ENCODE measurements around the gene UBA1.

The UBA1 gene

GRCh38 chrX:47206316-47206715 lies 12.7 kb downstream of the UBA1 start:
- Histone ChIP-seq H3K4me3 (ENCODE audit: low read depth in 1 of 2, low read length in 2 of 2) (no peak overlapping the region), H3K27me3 (ENCODE audit: low read depth, low read length) (no peaks in the 10 kb centered on the region), H3K36me3 (ENCODE audit: control insufficient read depth in 1 of 2, insufficient read depth in 2 of 2, low read length in 2 of 2) (peaks cover 62 to 77% of the 10 kb centered on the region in 2 donors), H3K9me3 (ENCODE audit: control insufficient read depth in 1 of 2, low read length in 2 of 2) (no peaks in the 10 kb centered on the region), H3K4me1 (ENCODE audit: control insufficient read depth in 1 of 2, insufficient read depth in 2 of 2, low read length in 2 of 2) (no peaks in the 10 kb centered on the region), H3K27ac (ENCODE audit: low read length) (no peak overlapping the region)

- H3K4me1 ChIP-seq (ENCODE audit: control insufficient read depth in 1 of 2, insufficient read depth in 2 of 2, low read length in 2 of 2), result no peaks in the 10 kb centered on the region
- H3K4me3 ChIP-seq (ENCODE audit: low read depth in 1 of 2, low read length in 2 of 2), result no peak overlapping the region
- no peaks in the 10 kb centered on the region for H3K9me3 ChIP-seq (ENCODE audit: control insufficient read depth in 1 of 2, low read length in 2 of 2)
- H3K27me3 ChIP-seq (ENCODE audit: low read depth, low read length), result no peaks in the 10 kb centered on the region
- peaks cover 62 to 78% of the 10 kb centered on the region in 2 donors for H3K36me3 ChIP-seq (ENCODE audit: control insufficient read depth in 1 of 2, insufficient read depth in 2 of 2, low read length in 2 of 2)
- no peak overlapping the region for H3K27ac ChIP-seq (ENCODE audit: low read length)
These were observed 14.5 kb downstream of the UBA1 start for GRCh38 chrX:47208108-47208507.

GRCh38 chrX:47209508-47210238 lies 16.0 kb downstream of the UBA1 start:
- Histone ChIP-seq H3K27ac (ENCODE audit: low read length) (no peak overlapping the region), H3K4me3 (ENCODE audit: low read depth in 1 of 2, low read length in 2 of 2) (no peak overlapping the region), H3K36me3 (ENCODE audit: control insufficient read depth in 1 of 2, insufficient read depth in 2 of 2, low read length in 2 of 2) (peaks cover 67 to 80% of the 10 kb centered on the region in 2 donors), H3K27me3 (ENCODE audit: low read depth, low read length) (no peaks in the 10 kb centered on the region), H3K9me3 (ENCODE audit: control insufficient read depth in 1 of 2, low read length in 2 of 2) (no peaks in the 10 kb centered on the region), H3K4me1 (ENCODE audit: control insufficient read depth in 1 of 2, insufficient read depth in 2 of 2, low read length in 2 of 2) (no peaks in the 10 kb centered on the region)

- no peaks in the 10 kb centered on the region for H3K9me3 ChIP-seq (ENCODE audit: control insufficient read depth in 1 of 2, low read length in 2 of 2)
- H3K4me3 ChIP-seq (ENCODE audit: low read depth in 1 of 2, low read length in 2 of 2), result no peak overlapping the region
- no peaks in the 10 kb centered on the region for H3K4me1 ChIP-seq (ENCODE audit: control insufficient read depth in 1 of 2, insufficient read depth in 2 of 2, low read length in 2 of 2)
- H3K27ac ChIP-seq (ENCODE audit: low read length), result no peak overlapping the region
- H3K27me3 ChIP-seq (ENCODE audit: low read depth, low read length), result no peaks in the 10 kb centered on the region
- peaks cover 68 to 81% of the 10 kb centered on the region in 2 donors for H3K36me3 ChIP-seq (ENCODE audit: control insufficient read depth in 1 of 2, insufficient read depth in 2 of 2, low read length in 2 of 2)
These were observed 17.2 kb downstream of the UBA1 start for GRCh38 chrX:47210661-47211425.

GRCh38 chrX:47212381-47213293 lies 19.0 kb downstream of the UBA1 start:
- H3K4me1 ChIP-seq (ENCODE audit: control insufficient read depth in 1 of 2, insufficient read depth in 2 of 2, low read length in 2 of 2), result peaks cover 5 to 8% of the 10 kb centered on the region in 2 donors
- H3K27ac ChIP-seq (ENCODE audit: low read length), result no peak overlapping the region
- H3K27me3 ChIP-seq (ENCODE audit: low read depth, low read length), result no peaks in the 10 kb centered on the region
- no peak overlapping the region for H3K4me3 ChIP-seq (ENCODE audit: low read depth in 1 of 2, low read length in 2 of 2)
- no peaks in the 10 kb centered on the region for H3K9me3 ChIP-seq (ENCODE audit: control insufficient read depth in 1 of 2, low read length in 2 of 2)
- H3K36me3 ChIP-seq (ENCODE audit: control insufficient read depth in 1 of 2, insufficient read depth in 2 of 2, low read length in 2 of 2), result peaks cover 51 to 69% of the 10 kb centered on the region in 2 donors

- Histone ChIP-seq H3K9me3 (ENCODE audit: control insufficient read depth in 1 of 2, low read length in 2 of 2) (no peaks in the 10 kb centered on the region), H3K36me3 (ENCODE audit: control insufficient read depth in 1 of 2, insufficient read depth in 2 of 2, low read length in 2 of 2) (peaks cover 44 to 58% of the 10 kb centered on the region in 2 donors), H3K4me3 (ENCODE audit: low read depth in 1 of 2, low read length in 2 of 2) (no peak overlapping the region), H3K27me3 (ENCODE audit: low read depth, low read length) (no peaks in the 10 kb centered on the region), H3K27ac (ENCODE audit: low read length) (no peak overlapping the region), H3K4me1 (ENCODE audit: control insufficient read depth in 1 of 2, insufficient read depth in 2 of 2, low read length in 2 of 2) (peaks cover 5 to 10% of the 10 kb centered on the region in 2 donors)
These were observed 20.9 kb downstream of the UBA1 start for GRCh38 chrX:47214435-47215077.

- Histone ChIP-seq H3K27me3 (ENCODE audit: low read depth, low read length) (no peaks in the 10 kb centered on the region), H3K4me3 (ENCODE audit: low read depth in 1 of 2, low read length in 2 of 2) (no peak overlapping the region), H3K9me3 (ENCODE audit: control insufficient read depth in 1 of 2, low read length in 2 of 2) (no peaks in the 10 kb centered on the region), H3K4me1 (ENCODE audit: control insufficient read depth in 1 of 2, insufficient read depth in 2 of 2, low read length in 2 of 2) (peaks cover 5 to 18% of the 10 kb centered on the region in 2 donors), H3K36me3 (ENCODE audit: control insufficient read depth in 1 of 2, insufficient read depth in 2 of 2, low read length in 2 of 2) (peaks cover 37 to 50% of the 10 kb centered on the region in 2 donors), H3K27ac (ENCODE audit: low read length) (no peak overlapping the region)
These were observed 21.8 kb downstream of the UBA1 start for GRCh38 chrX:47215291-47215900.

- Histone ChIP-seq H3K36me3 (ENCODE audit: control insufficient read depth in 1 of 2, insufficient read depth in 2 of 2, low read length in 2 of 2) (peaks cover 27 to 39% of the 10 kb centered on the region in 2 donors), H3K4me1 (ENCODE audit: control insufficient read depth in 1 of 2, insufficient read depth in 2 of 2, low read length in 2 of 2) (peaks cover 5 to 28% of the 10 kb centered on the region in 2 donors), H3K27ac (ENCODE audit: low read length) (peak overlapping the region; percentile 96), H3K27me3 (ENCODE audit: low read depth, low read length) (no peaks in the 10 kb centered on the region), H3K4me3 (ENCODE audit: low read depth in 1 of 2, low read length in 2 of 2) (peak overlapping the region in 1 of 2 donors; percentile 42), H3K9me3 (ENCODE audit: control insufficient read depth in 1 of 2, low read length in 2 of 2) (no peaks in the 10 kb centered on the region)
These were observed 22.8 kb downstream of the UBA1 start for GRCh38 chrX:47216393-47216925.

GRCh38 chrX:47217121-47217851 lies 23.7 kb downstream of the UBA1 start:
- Histone ChIP-seq H3K4me3 (ENCODE audit: low read depth in 1 of 2, low read length in 2 of 2) (peak overlapping the region; percentile 37 to 42), H3K9me3 (ENCODE audit: control insufficient read depth in 1 of 2, low read length in 2 of 2) (no peaks in the 10 kb centered on the region), H3K4me1 (ENCODE audit: control insufficient read depth in 1 of 2, insufficient read depth in 2 of 2, low read length in 2 of 2) (peaks cover 5 to 30% of the 10 kb centered on the region in 2 donors), H3K36me3 (ENCODE audit: control insufficient read depth in 1 of 2, insufficient read depth in 2 of 2, low read length in 2 of 2) (peaks cover 18 to 31% of the 10 kb centered on the region in 2 donors), H3K27me3 (ENCODE audit: low read depth, low read length) (no peaks in the 10 kb centered on the region), H3K27ac (ENCODE audit: low read length) (peak overlapping the region; percentile 96)

GRCh38 chrX:47217852-47218279 lies 24.2 kb downstream of the UBA1 start:
- peaks cover 13 to 25% of the 10 kb centered on the region in 2 donors for H3K36me3 ChIP-seq (ENCODE audit: control insufficient read depth in 1 of 2, insufficient read depth in 2 of 2, low read length in 2 of 2)
- no peaks in the 10 kb centered on the region for H3K9me3 ChIP-seq (ENCODE audit: control insufficient read depth in 1 of 2, low read length in 2 of 2)
- peak overlapping the region; percentile 99 for H3K27ac ChIP-seq (ENCODE audit: low read length)
- no peaks in the 10 kb centered on the region for H3K27me3 ChIP-seq (ENCODE audit: low read depth, low read length)
- peaks cover 5 to 30% of the 10 kb centered on the region in 2 donors for H3K4me1 ChIP-seq (ENCODE audit: control insufficient read depth in 1 of 2, insufficient read depth in 2 of 2, low read length in 2 of 2)
- H3K4me3 ChIP-seq (ENCODE audit: low read depth in 1 of 2, low read length in 2 of 2), result peak overlapping the region; percentile 71 to 79

Measured in muscle layer of duodenum (tissue), 2 donors.